Coronary artery (tissue), 2 donors: ENCODE results near the gene EFNB2.

Experiments
- DNase-seq: peaks from one replicate; pipeline ENCODE4 v3.0.0-alpha.2; 2017; ENCODE audit warnings: low spot score
- H3K27ac ChIP-seq, 2 donors: fragments of 200-600 bp; sonication (generic); one replicate each; pipeline ENCODE4 v1.5.1; 2016 to 2019
- H3K4me3 ChIP-seq: fragments of 200-600 bp; sonication (generic); 2 replicates; pipeline ENCODE4 v1.5.1; 2016; ENCODE audit warnings: mild to moderate bottlenecking, moderate library complexity
- CTCF ChIP-seq: fragments of 200-600 bp; sonication (generic); IDR thresholded peaks from one replicate; pipeline ENCODE4 v1.5.1; 2019; ENCODE audit warnings: antibody characterized with exemption

Gene EFNB2

GRCh38 chr13:106505732-106506131 lies 29.7 kb downstream of the EFNB2 start:
- DNase-seq = no peak
- no peak for TF ChIP-seq CTCF
- Histone ChIP-seq H3K4me3 (no peak overlapping the region), H3K27ac (no peak overlapping the region)

GRCh38 chr13:106505295-106505694 lies 30.2 kb downstream of the EFNB2 start:
- no peak for DNase-seq
- Histone ChIP-seq H3K4me3 (no peak overlapping the region), H3K27ac (no peak overlapping the region)
- no peak for TF ChIP-seq CTCF

GRCh38 chr13:106503730-106504453 lies 31.6 kb downstream of the EFNB2 start:
- Histone ChIP-seq H3K4me3 (no peak overlapping the region), H3K27ac (no peak overlapping the region)
- TF ChIP-seq CTCF = no peak
- no peak for DNase-seq

GRCh38 chr13:106503272-106503671 lies 32.2 kb downstream of the EFNB2 start:
- Histone ChIP-seq H3K4me3 (no peak overlapping the region), H3K27ac (no peak overlapping the region)
- no peak for TF ChIP-seq CTCF
- DNase-seq = no peak

GRCh38 chr13:106500445-106500844 lies 35.0 kb downstream of the EFNB2 start:
- Histone ChIP-seq H3K4me3 (no peak overlapping the region), H3K27ac (no peak overlapping the region)
- TF ChIP-seq CTCF = no peak
- no peak for DNase-seq

- H3K4me3 ChIP-seq = no peak overlapping the region
- DNase-seq = no peak
- no peak for TF ChIP-seq CTCF
- no peak overlapping the region for H3K27ac ChIP-seq
Measured at GRCh38 chr13:106499896-106500295, 35.6 kb downstream of the EFNB2 start.

- TF ChIP-seq CTCF = no peak
Measured at GRCh38 chr13:106499113-106499512, 36.3 kb downstream of the EFNB2 start.

More at GRCh38 chr13:106499113-106499512, 36.3 kb downstream of the EFNB2 start:
- DNase-seq = no peak
- Histone ChIP-seq H3K27ac (no peak overlapping the region), H3K4me3 (no peak overlapping the region)
